Activated naive CD8-positive, alpha-beta T cell treated with anti-CD3 and anti-CD28 coated beads, Interleukin-2, amount 10 ng/mL, durations not matched to agents 7 days and 5 days (primary cell): Measurements from ENCODE around the gene UCK1. TPM values are rescaled to one million over a fixed set of nuclear protein-coding genes. Genes with fewer than 3 reads are reported as not detected.
"Not testable (repeated sequence)": the region's sequence is repeated elsewhere in the genome, so short reads cannot be mapped to it uniquely, and the experiment has no call there.

Source experiments
- ATAC-seq: fragments of 150-1000 bp; cut with Tn5 transposase; one replicate; pipeline ENCODE4 v1.10.0; 2021; ENCODE audit warnings: low read depth, moderate library complexity
- POLR2A ChIA-PET: fragments of 350-600 bp; sonication (Branson Sonifier 250); formaldehyde crosslinking; loops from one replicate; lab custom pipeline; 2021; ENCODE audit warnings: antibody characterized with exemption; lab: Charles Lee
- DNase-seq: peaks from one replicate; pipeline ENCODE4 v3.0.0; 2021
- H3K27ac Mint-ChIP-seq: one replicate; pipeline ENCODE4 v1.8.0; 2022; ENCODE audit warnings: mild to moderate bottlenecking, mixed read lengths
- H3K27me3 Mint-ChIP-seq: one replicate; pipeline ENCODE4 v1.8.0; 2022; ENCODE audit warnings: mild to moderate bottlenecking, moderate library complexity, mixed read lengths
- H3K36me3 Mint-ChIP-seq: one replicate; pipeline ENCODE4 v1.8.0; 2021; ENCODE audit warnings: mild to moderate bottlenecking, mixed read lengths
- H3K4me1 Mint-ChIP-seq: one replicate; pipeline ENCODE4 v1.8.0; 2021; ENCODE audit warnings: mixed read lengths
- H3K4me3 Mint-ChIP-seq: one replicate; pipeline ENCODE4 v1.8.0; 2022; ENCODE audit warnings: mild to moderate bottlenecking, moderate library complexity, mixed read lengths
- H3K9me3 Mint-ChIP-seq: one replicate; pipeline ENCODE4 v1.8.0; 2021; ENCODE audit warnings: mixed read lengths
- total RNA-seq, 2 experiments: library from RNA; stranded (reverse); gene quantifications; one replicate each; pipeline ENCODE4 v1.2.3, GENCODE V29; 2021

The UCK1 gene
- total RNA-seq, 2 experiments from 2014 or later = 30.6 to 38.8 TPM

- H3K4me1 Mint-ChIP-seq = no peaks in the 10 kb centered on the region
- peaks cover 2% of the 10 kb centered on the region for H3K36me3 Mint-ChIP-seq
- H3K9me3 Mint-ChIP-seq = peaks cover 3% of the 10 kb centered on the region
- H3K27me3 Mint-ChIP-seq = no peaks in the 10 kb centered on the region
- DNase-seq (no peak), ATAC-seq (no peak)
- POLR2A ChIA-PET = interaction anchor here (0.7 kb wide), 1 partner anchor 210 kb away, joined by 4 read pairs; no protein-coding TSS in a partner anchor
- H3K27ac Mint-ChIP-seq = no peak overlapping the region
- H3K4me3 Mint-ChIP-seq = no peak overlapping the region
Observed at GRCh38 chr9:131562032-131562959, 31.2 kb upstream of the UCK1 start.

DNA sequence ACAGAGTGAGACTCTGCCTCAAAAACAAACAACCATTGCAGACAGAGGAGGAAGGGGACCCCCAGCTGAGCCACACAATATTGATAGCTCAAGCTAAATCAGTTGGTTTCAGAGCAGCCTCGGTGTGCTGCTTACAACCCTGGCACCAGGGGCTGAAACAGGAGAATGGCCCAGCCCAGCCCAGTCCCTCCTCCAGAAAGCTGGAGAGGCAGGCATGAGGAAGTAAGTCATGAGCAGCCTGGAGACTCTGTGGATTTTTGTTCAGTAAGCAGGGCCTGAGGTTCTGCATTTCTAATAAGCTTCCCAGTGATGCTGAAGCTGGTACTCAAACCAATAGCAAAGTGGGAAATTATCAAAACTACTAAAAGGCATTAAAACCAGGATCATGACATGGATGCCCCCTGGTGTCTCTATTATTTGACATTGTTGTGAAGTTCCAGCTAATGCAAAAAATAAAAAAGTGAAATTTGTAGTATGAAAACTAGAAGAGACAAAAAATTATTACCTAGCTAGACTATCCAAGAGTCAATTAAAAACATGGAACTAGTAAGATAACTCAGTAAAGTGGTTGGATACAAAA lies 28.4 kb upstream of the UCK1 start:
- peaks cover 3% of the 10 kb centered on the region for H3K9me3 Mint-ChIP-seq
- H3K4me1 Mint-ChIP-seq = no peaks in the 10 kb centered on the region
- peaks cover 14% of the 10 kb centered on the region for H3K27me3 Mint-ChIP-seq
- H3K4me3 Mint-ChIP-seq = no peak overlapping the region
- ATAC-seq (no peak), DNase-seq (no peak)
- peaks cover 2% of the 10 kb centered on the region for H3K36me3 Mint-ChIP-seq
- POLR2A ChIA-PET = interaction anchor here (1.4 kb wide), 1 partner anchor 56 kb away, joined by 4 read pairs; the partner anchor contains the start of gene POMT1
- H3K27ac Mint-ChIP-seq = no peak overlapping the region

- Mint-ChIP-seq H3K27me3 (peaks cover 25% of the 10 kb centered on the region), H3K9me3 (peaks cover 1% of the 10 kb centered on the region), H3K27ac (no peak overlapping the region), H3K36me3 (peaks cover 2% of the 10 kb centered on the region), H3K4me1 (no peaks in the 10 kb centered on the region), H3K4me3 (no peak overlapping the region)
- DNase-seq = no peak
- no peak for ATAC-seq
- POLR2A ChIA-PET = no interaction called here
Observed at GRCh38 chr9:131557855-131558548, 26.9 kb upstream of the UCK1 start.

DNA sequence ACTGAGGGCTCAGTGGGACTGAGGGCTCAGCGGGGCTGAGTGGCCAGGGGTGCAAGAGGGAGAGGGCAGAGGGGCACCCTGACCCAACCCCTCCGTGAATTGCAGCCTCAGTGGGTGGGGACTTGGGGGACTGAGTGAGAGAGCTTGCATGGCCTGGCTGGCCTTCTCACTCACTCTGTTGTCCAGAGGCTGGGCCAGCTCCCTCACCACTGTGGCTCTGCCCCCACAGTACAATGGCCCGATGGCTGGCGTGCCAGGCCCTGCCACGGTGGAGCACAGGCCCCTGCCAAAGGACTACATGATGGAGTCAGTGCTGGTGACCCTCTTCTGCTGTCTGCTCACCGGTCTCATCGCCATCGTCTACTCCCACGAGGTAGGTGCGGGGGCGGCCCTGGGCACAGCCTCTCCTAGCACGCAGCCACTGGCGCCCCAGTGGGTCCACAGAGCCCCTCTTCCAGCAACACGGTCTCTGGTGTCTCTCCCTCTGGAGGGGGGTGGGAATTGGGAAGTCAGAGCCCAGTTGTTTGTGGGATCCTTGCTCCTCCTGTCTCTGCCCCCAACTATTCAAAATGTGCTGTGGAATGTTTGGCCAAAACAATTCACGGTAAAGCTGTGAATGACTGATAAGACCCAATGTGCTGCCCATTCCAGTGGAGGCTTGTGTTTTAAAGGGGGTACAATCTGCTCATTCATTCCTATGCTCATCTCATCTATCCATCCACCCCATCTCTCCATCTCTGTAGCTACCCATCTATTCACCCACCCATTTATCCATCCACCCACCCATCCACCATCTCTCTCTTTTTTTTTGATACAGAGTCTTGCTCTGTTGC lies 25.0 kb upstream of the UCK1 start:
- ATAC-seq = no peak
- POLR2A ChIA-PET = no interaction called here
- H3K4me3 Mint-ChIP-seq = no peak overlapping the region

GRCh38 chr9:131554843-131555351 lies 23.8 kb upstream of the UCK1 start:
- POLR2A ChIA-PET = no interaction called here
- DNase-seq (no peak), ATAC-seq (no peak)
- no peaks in the 10 kb centered on the region for H3K9me3 Mint-ChIP-seq
- no peaks in the 10 kb centered on the region for H3K36me3 Mint-ChIP-seq
- no peak overlapping the region for H3K27ac Mint-ChIP-seq
- peak overlapping the region; percentile 19 for H3K4me3 Mint-ChIP-seq
- H3K4me1 Mint-ChIP-seq = no peaks in the 10 kb centered on the region
- H3K27me3 Mint-ChIP-seq = peaks cover 31% of the 10 kb centered on the region

More for the DNA sequence above, 25.0 kb upstream of the UCK1 start:
- Mint-ChIP-seq H3K27me3 (peaks cover 25% of the 10 kb centered on the region), H3K9me3 (no peaks in the 10 kb centered on the region), H3K36me3 (peaks cover 2% of the 10 kb centered on the region), H3K4me1 (no peaks in the 10 kb centered on the region), H3K27ac (no peak overlapping the region)
- DNase-seq = no peak

DNA sequence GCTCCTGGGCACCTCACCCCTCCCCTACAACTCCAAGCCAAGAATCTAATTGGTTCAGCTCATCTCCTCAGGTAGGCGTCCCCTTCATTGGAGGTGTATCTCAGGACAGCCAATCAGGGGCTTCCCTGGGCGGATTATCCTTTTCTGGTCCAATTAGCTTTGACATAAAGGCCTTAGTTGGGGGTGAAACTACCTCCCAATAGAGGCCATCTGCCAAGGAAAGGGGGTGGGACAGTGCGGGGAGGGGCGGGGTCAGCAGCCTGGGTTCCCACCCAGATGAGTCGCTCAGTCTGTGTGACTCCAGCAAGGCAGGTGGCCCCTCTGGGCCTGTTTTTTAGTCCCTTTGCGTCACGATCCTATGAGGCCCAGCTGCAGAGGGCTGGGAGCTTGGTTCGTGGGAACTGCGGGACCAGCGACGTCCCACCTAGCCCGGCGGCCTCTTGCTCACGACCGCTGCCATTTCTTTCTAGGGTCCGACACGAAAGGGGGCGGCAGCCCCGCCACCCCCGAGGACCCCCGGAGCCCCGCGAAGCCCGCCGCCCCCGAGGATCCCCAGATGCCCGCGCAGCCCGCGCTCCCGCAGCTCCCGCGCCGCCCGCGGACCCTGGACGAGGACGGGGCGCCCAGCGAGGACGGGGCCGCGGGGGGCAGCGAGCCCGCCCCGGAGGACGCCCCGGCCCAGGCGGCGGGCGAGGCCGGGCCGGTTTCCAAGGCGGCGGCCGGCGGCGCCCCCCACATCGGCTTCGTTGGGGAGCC lies 23.2 kb upstream of the UCK1 start:
- POLR2A ChIA-PET = interaction anchor here (0.6 kb wide), 1 partner anchor 75 kb away, joined by 3 read pairs; no protein-coding TSS in a partner anchor
- no peaks in the 10 kb centered on the region for H3K9me3 Mint-ChIP-seq
- H3K27ac Mint-ChIP-seq = no peak overlapping the region
- ATAC-seq (no peak), DNase-seq (no peak)
- H3K36me3 Mint-ChIP-seq = no peaks in the 10 kb centered on the region
- peaks cover 37% of the 10 kb centered on the region for H3K27me3 Mint-ChIP-seq
- no peak overlapping the region for H3K4me3 Mint-ChIP-seq
- H3K4me1 Mint-ChIP-seq = no peaks in the 10 kb centered on the region

GRCh38 chr9:131552030-131552429 lies 21.0 kb upstream of the UCK1 start:
- Mint-ChIP-seq H3K27me3 (peaks cover 58% of the 10 kb centered on the region), H3K9me3 (no peaks in the 10 kb centered on the region), H3K36me3 (peaks cover 3% of the 10 kb centered on the region), H3K4me3 (no peak overlapping the region), H3K4me1 (peaks cover 2% of the 10 kb centered on the region), H3K27ac (no peak overlapping the region)
- DNase-seq (no peak), ATAC-seq (no peak)
- POLR2A ChIA-PET = no interaction called here

GRCh38 chr9:131550465-131550864 lies 19.4 kb upstream of the UCK1 start:
- not testable (repeated sequence) for H3K27ac Mint-ChIP-seq, H3K36me3 Mint-ChIP-seq, H3K4me1 Mint-ChIP-seq, H3K4me3 Mint-ChIP-seq, H3K9me3 Mint-ChIP-seq, DNase-seq, ATAC-seq
- POLR2A ChIA-PET = interaction anchor here (0.7 kb wide), 1 partner anchor 43 kb away, joined by 6 read pairs; no protein-coding TSS in a partner anchor
- H3K27me3 Mint-ChIP-seq = peaks cover 63% of the 10 kb centered on the region

GRCh38 chr9:131549186-131549585 lies 18.1 kb upstream of the UCK1 start:
- ATAC-seq, H3K9me3 Mint-ChIP-seq, H3K27ac Mint-ChIP-seq, H3K36me3 Mint-ChIP-seq, H3K4me3 Mint-ChIP-seq, POLR2A ChIA-PET, H3K4me1 Mint-ChIP-seq, DNase-seq: not testable (repeated sequence)
- peaks cover 66% of the 10 kb centered on the region for H3K27me3 Mint-ChIP-seq

DNA sequence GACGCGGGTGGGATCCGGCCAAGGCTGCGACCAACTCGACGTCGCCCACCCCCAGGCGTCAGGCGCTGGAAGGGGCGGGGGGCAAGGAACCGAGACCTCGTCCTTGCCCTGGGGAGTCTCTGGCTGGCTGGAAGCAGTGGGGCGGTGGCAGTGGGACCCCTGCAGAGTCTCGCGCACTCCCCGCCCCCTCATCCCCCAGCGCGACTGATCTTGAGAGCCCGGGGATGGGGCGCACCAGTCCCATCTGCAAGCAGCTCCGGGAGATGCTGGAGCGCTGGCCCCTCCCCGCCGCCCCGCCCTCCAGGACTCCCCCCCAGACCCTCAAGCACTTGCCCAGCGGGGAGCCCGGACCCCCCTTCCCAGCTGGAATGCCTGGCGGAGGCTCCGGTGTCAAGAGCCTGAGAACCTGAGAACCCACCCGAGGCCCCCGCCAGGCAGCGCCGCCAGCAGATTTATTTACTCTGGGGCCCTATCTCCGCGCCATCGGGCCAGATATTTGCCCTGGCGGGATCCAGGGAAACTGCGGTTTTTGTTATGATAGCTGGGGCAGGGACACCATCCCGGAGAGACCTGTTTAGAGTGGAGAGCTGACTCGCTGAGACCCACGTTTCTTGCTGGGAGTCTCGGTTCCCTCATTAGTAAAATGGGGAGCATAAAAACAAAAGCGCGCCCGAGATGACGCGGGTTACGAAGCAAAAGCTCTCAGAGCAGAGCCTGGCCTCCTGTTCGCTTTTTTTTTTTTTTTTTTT lies 15.4 kb upstream of the UCK1 start:
- no peak overlapping the region for H3K27ac Mint-ChIP-seq
- peak; percentile 47 for ATAC-seq
- POLR2A ChIA-PET = interaction anchor here (0.6 to 0.7 kb wide), 3 partner anchors 8 to 934 kb away, joined by 4 to 10 read pairs (median 4); no protein-coding TSS in a partner anchor

GRCh38 chr9:131545786-131546335 lies 14.8 kb upstream of the UCK1 start:
- DNase-seq = no peak
- POLR2A ChIA-PET = no interaction called here
- no peak overlapping the region for H3K27ac Mint-ChIP-seq
- peak overlapping the region; percentile 58 for H3K4me3 Mint-ChIP-seq
- ATAC-seq = no peak
- H3K4me1 Mint-ChIP-seq = peaks cover 3% of the 10 kb centered on the region
- peaks cover 13% of the 10 kb centered on the region for H3K36me3 Mint-ChIP-seq
- H3K9me3 Mint-ChIP-seq = peaks cover 13% of the 10 kb centered on the region
- peaks cover 63% of the 10 kb centered on the region for H3K27me3 Mint-ChIP-seq

More for the DNA sequence above, 15.4 kb upstream of the UCK1 start:
- peaks cover 13% of the 10 kb centered on the region for H3K36me3 Mint-ChIP-seq
- H3K27me3 Mint-ChIP-seq = peaks cover 63% of the 10 kb centered on the region
- DNase-seq = no peak
- H3K9me3 Mint-ChIP-seq = peaks cover 13% of the 10 kb centered on the region
- peak overlapping the region; percentile 78 for H3K4me3 Mint-ChIP-seq
- peaks cover 3% of the 10 kb centered on the region for H3K4me1 Mint-ChIP-seq
